ENCODE results near the gene FAM89A.

Gene FAM89A

DNA sequence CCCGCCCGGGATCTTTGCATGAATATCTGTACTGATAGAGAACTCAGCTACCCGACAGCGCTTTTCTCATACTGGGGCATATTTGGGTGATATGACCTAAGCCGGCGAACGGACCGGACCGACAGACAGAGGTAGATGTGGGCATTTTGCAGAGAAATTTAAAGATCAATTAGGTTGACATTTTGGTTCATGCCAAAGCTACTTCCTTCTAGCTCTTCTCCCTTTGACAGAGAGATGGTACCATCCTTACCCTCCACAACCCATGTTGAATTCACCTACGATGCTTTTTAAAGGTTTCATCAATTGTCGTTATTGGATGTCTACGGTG, 60.7 kb downstream of the FAM89A start:
- TF ChIP-seq, protein P1, sequence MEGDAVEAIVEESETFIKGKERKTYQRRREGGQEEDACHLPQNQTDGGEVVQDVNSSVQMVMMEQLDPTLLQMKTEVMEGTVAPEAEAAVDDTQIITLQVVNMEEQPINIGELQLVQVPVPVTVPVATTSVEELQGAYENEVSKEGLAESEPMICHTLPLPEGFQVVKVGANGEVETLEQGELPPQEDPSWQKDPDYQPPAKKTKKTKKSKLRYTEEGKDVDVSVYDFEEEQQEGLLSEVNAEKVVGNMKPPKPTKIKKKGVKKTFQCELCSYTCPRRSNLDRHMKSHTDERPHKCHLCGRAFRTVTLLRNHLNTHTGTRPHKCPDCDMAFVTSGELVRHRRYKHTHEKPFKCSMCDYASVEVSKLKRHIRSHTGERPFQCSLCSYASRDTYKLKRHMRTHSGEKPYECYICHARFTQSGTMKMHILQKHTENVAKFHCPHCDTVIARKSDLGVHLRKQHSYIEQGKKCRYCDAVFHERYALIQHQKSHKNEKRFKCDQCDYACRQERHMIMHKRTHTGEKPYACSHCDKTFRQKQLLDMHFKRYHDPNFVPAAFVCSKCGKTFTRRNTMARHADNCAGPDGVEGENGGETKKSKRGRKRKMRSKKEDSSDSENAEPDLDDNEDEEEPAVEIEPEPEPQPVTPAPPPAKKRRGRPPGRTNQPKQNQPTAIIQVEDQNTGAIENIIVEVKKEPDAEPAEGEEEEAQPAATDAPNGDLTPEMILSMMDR (IDR thresholded peaks at IDR 0.05; ENCODE audit: insufficient read depth, low read depth, low read length, missing control alignments), result no peak
- peak overlapping the region; percentile 90 for H3K4me3 ChIP-seq (ENCODE audit: low read length)
- DNase-seq (ENCODE audit: low read depth), result no peak

DNA sequence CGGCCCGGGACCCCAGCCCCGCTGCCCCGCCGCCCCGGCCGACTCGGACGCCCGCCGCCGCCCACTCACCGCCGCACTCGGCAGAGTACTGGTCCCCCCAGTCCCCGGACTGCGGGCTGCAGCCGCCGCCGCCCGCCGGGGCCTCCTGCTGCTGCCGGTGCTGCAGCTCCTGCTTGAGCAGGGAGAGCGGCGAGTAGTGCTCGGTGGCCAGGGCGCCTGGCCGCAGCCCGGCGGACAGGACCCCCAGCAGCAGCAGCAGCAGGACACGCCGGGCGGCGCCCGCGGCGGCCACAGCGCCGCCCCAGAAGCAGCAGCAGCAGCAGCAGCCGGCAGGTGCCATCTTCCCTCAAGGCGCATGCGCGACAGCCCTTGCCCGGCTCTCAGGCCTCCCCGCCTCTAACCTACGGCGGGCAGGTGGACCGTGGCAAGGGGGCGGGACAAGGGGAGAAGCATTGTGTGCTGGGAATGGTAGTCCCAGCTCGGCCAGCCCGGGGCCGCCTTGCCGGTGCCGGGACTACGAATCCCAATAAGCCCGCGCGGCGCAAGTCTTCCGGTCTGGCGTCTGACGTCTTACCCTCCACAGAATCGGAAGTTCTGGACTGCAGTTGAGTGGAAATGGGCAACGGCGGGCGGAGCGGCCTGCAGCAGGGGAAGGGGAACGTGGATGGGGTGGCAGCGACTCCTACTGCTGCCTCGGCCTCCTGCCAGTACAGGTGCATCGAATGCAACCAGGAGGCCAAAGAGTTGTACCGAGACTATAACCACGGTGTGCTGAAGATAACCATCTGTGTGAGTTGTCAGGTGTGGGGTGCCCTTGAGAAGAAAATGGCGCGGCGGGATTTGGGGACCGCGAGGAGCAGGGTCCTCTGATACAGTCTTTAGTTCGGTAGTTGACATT, 61.3 kb downstream of the FAM89A start, which contains the start of the genes ARV1 and TTC13:
ARV1 (plus strand) TSS at position 604 of the 898 bp plus-strand sequence; CDS start at position 616, 12 bp downstream.
TTC13 (minus strand) TSS at position 371 of the 898 bp plus-strand sequence; CDS start at position 340, 31 bp downstream.
- TF ChIP-seq, protein P1 (IDR thresholded peaks at IDR 0.05; ENCODE audit: insufficient read depth, low read depth, low read length, missing control alignments), result peak; percentile 44

GRCh38 chr1:230977761-230978490, 62.1 kb downstream of the FAM89A start:
- H3K4me3 ChIP-seq (ENCODE audit: low read length), result peak overlapping the region; percentile 90
- peak; percentile 57 for DNase-seq (ENCODE audit: low read depth)
- TF ChIP-seq, protein P1 (IDR thresholded peaks at IDR 0.05; ENCODE audit: insufficient read depth, low read depth, low read length, missing control alignments), result no peak

More for the DNA sequence above, 61.3 kb downstream of the FAM89A start, which contains the start of the genes ARV1 and TTC13:
- H3K4me3 ChIP-seq (ENCODE audit: low read length), result peak within 1 kb of the TSS; percentile 90
- peak; percentile 100 for DNase-seq (ENCODE audit: low read depth)

GRCh38 chr1:230976825-230977747, 63.0 kb downstream of the FAM89A start:
- TF ChIP-seq, protein P1 (IDR thresholded peaks at IDR 0.05; ENCODE audit: insufficient read depth, low read depth, low read length, missing control alignments), result no peak
- peak overlapping the region; percentile 90 for H3K4me3 ChIP-seq (ENCODE audit: low read length)
- no peak for DNase-seq (ENCODE audit: low read depth)

DNA sequence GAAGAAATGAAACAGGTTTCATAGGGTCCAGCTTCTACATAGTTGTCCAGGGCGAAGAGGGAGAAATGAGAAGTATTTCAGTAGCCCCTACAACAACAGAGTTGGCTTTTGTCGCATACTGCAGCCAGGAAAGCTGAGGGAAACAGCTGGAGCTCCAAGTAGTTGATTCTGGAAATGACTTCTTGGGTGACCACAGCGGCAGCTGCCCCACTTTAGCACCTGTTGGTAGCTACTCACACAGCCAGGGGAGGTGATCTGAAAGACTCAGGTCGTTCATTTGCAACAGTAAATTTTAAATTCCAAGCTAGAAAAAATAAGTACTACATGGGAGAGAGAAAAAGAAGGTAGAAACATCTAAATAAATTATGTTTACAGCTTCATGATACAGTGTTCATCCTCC, 63.7 kb downstream of the FAM89A start:
- no peak overlapping the region for H3K4me3 ChIP-seq (ENCODE audit: low read length)

More for the DNA sequence above, 63.7 kb downstream of the FAM89A start:
- TF ChIP-seq, protein P1 (IDR thresholded peaks at IDR 0.05; ENCODE audit: insufficient read depth, low read depth, low read length, missing control alignments), result no peak
- DNase-seq (ENCODE audit: low read depth), result no peak
